H1 (cell line): ENCODE results near the gene PPIG. TPM values are rescaled to one million over a fixed set of nuclear protein-coding genes. Genes with fewer than 3 reads are reported as not detected.

Experiments
- ASH2L ChIP-seq: fragments of 200-600, 300-600 bp; sonication (generic); IDR thresholded peaks from one replicate; pipeline ENCODE4 v1.7.1; 2017; ENCODE audit warnings: low read length
- ATF2 ChIP-seq: IDR thresholded peaks from 2 replicates; pipeline ENCODE4 v1.6.1; 2012; ENCODE audit warnings: low read length, inconsistent platforms
- CHD7 ChIP-seq: fragments of 300-600 bp; sonication (generic); IDR thresholded peaks from 2 replicates; pipeline ENCODE4 v1.7.1; 2012; ENCODE audit warnings: low read length, moderate library complexity, mild to moderate bottlenecking, inconsistent platforms; ENCODE audit not compliant: insufficient replicate concordance
- FOSL1 ChIP-seq: IDR thresholded peaks from 2 replicates; pipeline ENCODE4 v1.6.1; 2011; ENCODE audit warnings: mild to moderate bottlenecking, low read depth, low read length, moderate library complexity; ENCODE audit not compliant: insufficient read depth
- GABPA ChIP-seq: IDR thresholded peaks from 2 replicates; pipeline ENCODE4 v1.6.1; 2011; ENCODE audit warnings: mild to moderate bottlenecking, low read length, moderate library complexity, borderline replicate concordance; ENCODE audit not compliant: insufficient read depth
- HDAC6 ChIP-seq: IDR thresholded peaks from one replicate; pipeline ENCODE4 v1.7.1; 2012; ENCODE audit warnings: low read depth, mild to moderate bottlenecking, inconsistent platforms, low read length, moderate library complexity
- POLR2AphosphoS5 ChIP-seq: IDR thresholded peaks from 2 replicates; pipeline ENCODE4 v1.6.1; 2011; ENCODE audit warnings: low read depth, low read length
- SIX5 ChIP-seq: IDR thresholded peaks from 2 replicates; pipeline ENCODE4 v1.6.1; 2011; ENCODE audit warnings: mild to moderate bottlenecking, low read depth, low read length
- SP1 ChIP-seq: IDR thresholded peaks from 2 replicates; pipeline ENCODE4 v1.6.1; 2011; ENCODE audit warnings: low read depth, low read length
- SP2 ChIP-seq: IDR thresholded peaks from 2 replicates; pipeline ENCODE4 v1.6.1; 2012; ENCODE audit warnings: mild to moderate bottlenecking, low read length, inconsistent platforms
- TBP ChIP-seq: IDR thresholded peaks from 2 replicates; pipeline ENCODE4 v1.6.1; 2011; ENCODE audit warnings: low read depth, low read length, improper control_type of control experiment
- polyA plus RNA-seq, 7 experiments: library from polyadenylated mRNA; depleted of rRNA in 3 of 7; stranded (reverse) in 5 of 7; unstranded in 2 of 7; fragments of >200 nt in 5 of 7; fragments of 200-250 nt in 2 of 7; gene quantifications; 1 replicate in 5 of 7; 2 replicates in 1 of 7; 4 replicates in 1 of 7; pipeline versions ENCODE4 v1.2.1 to v1.2.3, GENCODE V29; 2011 to 2013; ENCODE audit warnings: missing spikeins in 2 of 7, mixed read lengths in 2 of 7
- total RNA-seq: library from RNA; stranded (reverse); fragmentation: NEBNext Ultra II Directional; extraction: Animal tissue kit (Norgen Biotek cat#: 25700); gene quantifications from 2 replicates; pipeline ENCODE4 v1.2.1, GENCODE V29; 2021

PPIG gene
- total and polyA plus RNA-seq, 2 of the 8 experiments (the other 6 are each of a cell fraction or from before 2014, with no cell fraction given) = 14.7 to 71.0 TPM

GRCh38 chr2:169613876-169614275, 29.7 kb downstream of the PPIG start (continued):
- TF ChIP-seq CHD7 = no peak
- TF ChIP-seq SP1 = no peak
- no peak for TF ChIP-seq SIX5
- TF ChIP-seq HDAC6 = no peak
- TF ChIP-seq POLR2AphosphoS5 = no peak
- no peak for TF ChIP-seq FOSL1
- TF ChIP-seq ASH2L = no peak
- TF ChIP-seq GABPA = no peak
- no peak for TF ChIP-seq ATF2
- no peak for TF ChIP-seq TBP
- no peak for TF ChIP-seq SP2
- TF ChIP-seq, all 59 proteins: peak for 0
